Endothelial cell of umbilical vein (primary cell): ENCODE results near the gene ZNF804B. TPM values are rescaled to one million over a fixed set of nuclear protein-coding genes. Genes with fewer than 3 reads are reported as not detected.

Experiments used
- BruUV-seq: library from RNA; stranded (reverse); fragments of 400-500 nt; replicated peaks from 2 replicates; lab custom pipeline; 2021; lab: Mats Ljungman, UMichigan
- CTCF ChIA-PET: fragments of 300-600, 350-600 bp; sonication (Branson Sonifier 250); formaldehyde crosslinking; loops from one replicate; lab custom pipeline; 2021; ENCODE audit warnings: antibody characterized with exemption, inconsistent platforms; lab: Charles Lee
- POLR2A ChIA-PET: fragments of 300-600, 350-600 bp; sonication (Branson Sonifier 250); formaldehyde crosslinking; loops from one replicate; lab custom pipeline; 2021; ENCODE audit warnings: antibody characterized with exemption, inconsistent platforms; lab: Charles Lee
- DNase-seq: peaks from one replicate; pipeline ENCODE4 v3.0.0-alpha.2; 2011; ENCODE audit warnings: low read depth, low spot score
- FAIRE-seq: peaks from 2 replicates; lab custom pipeline; 2011; peaks lifted over from hg19 to GRCh38; lab: Jason Lieb, UNC
- H2AFZ ChIP-seq: 2 replicates; pipeline ENCODE4 v1.6.0; 2012; ENCODE audit warnings: low read depth, low read length, control low read depth, inconsistent platforms
- H3K27ac ChIP-seq: 2 replicates; pipeline ENCODE4 v1.5.1; 2011; ENCODE audit warnings: low read depth, mild to moderate bottlenecking, control low read depth, low read length, moderate library complexity; ENCODE audit not compliant: insufficient read depth
- H3K27me3 ChIP-seq, 2 experiments: 2 replicates each; pipeline versions ENCODE4 v1.6.0 to v1.6.1; 2011; ENCODE audit warnings: low read length in 2 of 2, mixed read lengths in 1 of 2; ENCODE audit not compliant: control insufficient read depth in 2 of 2, insufficient read depth in 2 of 2
- H3K36me3 ChIP-seq, 2 experiments: 2 replicates in 1 of 2; 3 replicates in 1 of 2; pipeline ENCODE4 v1.5.1; 2011; ENCODE audit warnings: low read length in 2 of 2, mild to moderate bottlenecking in 1 of 2, moderate library complexity in 1 of 2; ENCODE audit not compliant: control insufficient read depth in 2 of 2, insufficient read depth in 2 of 2; ENCODE audit errors: extremely low read depth in 1 of 2
- H3K4me1 ChIP-seq: 3 replicates; pipeline ENCODE4 v1.5.1; 2011; ENCODE audit warnings: mild to moderate bottlenecking, low read length; ENCODE audit not compliant: control insufficient read depth, insufficient read depth; ENCODE audit errors: extremely low read depth
- H3K4me2 ChIP-seq: 2 replicates; pipeline ENCODE4 v1.6.1; 2011; ENCODE audit warnings: low read length, control low read depth, mixed read lengths; ENCODE audit not compliant: insufficient read depth
- H3K4me3 ChIP-seq, 3 experiments: fragments of 200-600 bp in 1 of 3; sonication (generic), shearing (Covaris generic) in 1 of 3; replicated peaks in 1 of 3; 2 replicates each; pipeline ENCODE4 v1.5.1; 2011 to 2016; ENCODE audit warnings: control low read depth in 3 of 3, low read length in 3 of 3, mild to moderate bottlenecking in 2 of 3, inconsistent platforms in 1 of 3, low read depth in 1 of 3, moderate library complexity in 1 of 3; ENCODE audit not compliant: insufficient read depth in 1 of 3
- H3K79me2 ChIP-seq: 2 replicates; pipeline ENCODE4 v1.6.0; 2012; ENCODE audit warnings: low read length, inconsistent platforms; ENCODE audit not compliant: control insufficient read depth, insufficient read depth
- H3K9ac ChIP-seq: replicated peaks from 2 replicates; pipeline ENCODE3; 2011; ENCODE audit warnings: low read length, control low read depth; ENCODE audit not compliant: insufficient read depth; ENCODE audit errors: extremely low read depth
- H3K9me1 ChIP-seq: replicated peaks from 3 replicates; pipeline ENCODE4 v1.6.0; 2011; ENCODE audit warnings: mild to moderate bottlenecking, low read length; ENCODE audit not compliant: control insufficient read depth, insufficient read depth; ENCODE audit errors: extremely low read depth
- H3K9me3 ChIP-seq: replicated peaks from 2 replicates; pipeline ENCODE4 v1.5.1; 2012; ENCODE audit warnings: low read length, inconsistent platforms; ENCODE audit not compliant: control insufficient read depth, insufficient read depth
- H4K20me1 ChIP-seq: replicated peaks from 2 replicates; pipeline ENCODE3; 2011; ENCODE audit warnings: mild to moderate bottlenecking, low read length; ENCODE audit not compliant: control insufficient read depth, insufficient read depth; ENCODE audit errors: extremely low read depth
- EZH2 ChIP-seq: IDR thresholded peaks from 2 replicates; pipeline ENCODE4 v1.6.1; 2012; ENCODE audit warnings: borderline replicate concordance, low read depth, mild to moderate bottlenecking, moderate library complexity, low read length, inconsistent platforms; ENCODE audit not compliant: severe bottlenecking
- FOS ChIP-seq: IDR thresholded peaks from 2 replicates; pipeline ENCODE4 v1.6.1; 2011; ENCODE audit warnings: mild to moderate bottlenecking, low read length, moderate library complexity, borderline replicate concordance; ENCODE audit not compliant: insufficient read depth
- GATA2 ChIP-seq: IDR thresholded peaks from 2 replicates; pipeline ENCODE4 v1.7.0; 2011; ENCODE audit warnings: low read depth, mild to moderate bottlenecking, moderate library complexity, mixed read lengths, low read length; ENCODE audit not compliant: insufficient read length, insufficient read depth
- JUN ChIP-seq: IDR thresholded peaks from 2 replicates; pipeline ENCODE4 v1.6.1; 2011; ENCODE audit warnings: borderline replicate concordance, low read depth; ENCODE audit not compliant: insufficient read length, insufficient read depth
- MYC ChIP-seq: IDR thresholded peaks from one replicate; pipeline ENCODE4 v1.6.1; 2011; ENCODE audit warnings: mild to moderate bottlenecking, low read depth, low read length
- POLR2A ChIP-seq: IDR thresholded peaks from 2 replicates; pipeline ENCODE4 v1.6.1; 2012; ENCODE audit warnings: low read depth, mild to moderate bottlenecking, control low read depth, low read length
- POLR2AphosphoS5 ChIP-seq: IDR thresholded peaks from 2 replicates; pipeline ENCODE4 v1.6.1; 2012; ENCODE audit warnings: low read depth, mild to moderate bottlenecking, control low read depth, low read length, moderate library complexity; ENCODE audit not compliant: insufficient read depth
- dilution Hi-C: fragments of 300-500 bp; cut with MboI; formaldehyde crosslinking; loops from one replicate; pipeline ENCODE4 v1.15.0; 2019; ENCODE audit warnings: low sequenced_read_pairs; ENCODE audit not compliant: extremely low pct_ligation_motif_present
- intact Hi-C: fragments of 100-400 bp; cut with micrococcal nuclease; formaldehyde crosslinking; loops from one replicate; pipeline ENCODE4 v1.10.0; 2022
- polyA plus RNA-seq, 4 experiments: library from polyadenylated mRNA; depleted of rRNA in 3 of 4; stranded (reverse) in 3 of 4; unstranded in 1 of 4; fragments of >200 nt; gene quantifications; 2 replicates each; pipeline versions ENCODE4 v1.2.1 to v1.2.3, GENCODE V29; 2011 to 2012; ENCODE audit warnings: missing spikeins in 1 of 4
- total RNA-seq: library from RNA; stranded (reverse); gene quantifications from 2 replicates; pipeline ENCODE4 v1.2.3, GENCODE V29; 2021
- TF ChIP-seq, protein P1 (sequence below): IDR thresholded peaks from 2 replicates; pipeline ENCODE4 v1.6.1; 2011; ENCODE audit not compliant: insufficient read depth, insufficient read length
- TF ChIP-seq, protein P2 (sequence below), 2 donors: IDR thresholded peaks; 1 replicate in 1 of 2; 2 replicates in 1 of 2; pipeline ENCODE4 v1.5.1; 2011; ENCODE audit warnings: low read length in 2 of 2, mild to moderate bottlenecking in 2 of 2, moderate library complexity in 2 of 2, control low read depth in 1 of 2, inconsistent platforms in 1 of 2, low read depth in 1 of 2; ENCODE audit not compliant: insufficient read depth in 1 of 2; ENCODE audit errors: extremely low read depth in 1 of 2

Gene ZNF804B
- total and polyA plus RNA-seq, 2 donors (not counting 3 experiments of a cell fraction or from before 2014, with no cell fraction given), result not detected

DNA sequence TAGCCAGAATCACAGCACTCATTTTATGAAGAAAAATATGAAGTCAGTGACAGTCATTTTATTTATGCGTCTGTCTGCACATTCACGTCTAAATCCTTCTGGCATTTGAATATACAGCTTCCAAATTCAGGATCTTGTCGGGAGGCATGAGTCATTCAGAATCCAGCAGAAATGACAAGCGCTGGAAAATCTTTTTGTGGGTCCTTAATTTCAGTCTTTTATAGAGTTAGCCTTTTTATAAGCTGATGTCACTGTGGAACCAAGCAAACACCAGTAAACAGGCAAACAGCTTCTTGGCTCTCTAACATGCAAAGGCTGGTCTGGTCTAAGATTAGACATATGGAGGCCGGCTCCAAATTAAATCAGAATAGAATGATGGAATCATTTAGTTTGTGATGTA is 424.2 kb downstream of the ZNF804B start:
- H3K4me3 ChIP-seq, result no peak overlapping the region
- dilution Hi-C loops (no loop called here), intact Hi-C loops (no loop called here)
- H3K9me3 ChIP-seq, result peaks cover 2% of the 10 kb centered on the region
- H3K79me2 ChIP-seq, result no peaks in the 10 kb centered on the region
- CTCF ChIA-PET, result no interaction called here
- H3K27ac ChIP-seq, result no peak overlapping the region
- no peaks in the 10 kb centered on the region for H3K4me1 ChIP-seq
- BruUV-seq, result no TSS peak
- no peak overlapping the region for H3K9ac ChIP-seq
- DNase-seq (no peak), FAIRE-seq (no peak)
- H3K9me1 ChIP-seq, result no peaks in the 10 kb centered on the region
- no peak overlapping the region for H3K4me2 ChIP-seq
- H2AFZ ChIP-seq, result no peak overlapping the region
- H3K36me3 ChIP-seq, result no peaks in the 10 kb centered on the region
- no peaks in the 10 kb centered on the region for H3K27me3 ChIP-seq
- POLR2A ChIA-PET, result no interaction called here
- no peaks in the 10 kb centered on the region for H4K20me1 ChIP-seq
- TF ChIP-seq POLR2A (no peak), JUN (no peak), FOS (no peak), MYC (no peak), GATA2 (no peak), POLR2AphosphoS5 (no peak), EZH2 (no peak)
- TF ChIP-seq, protein P1, sequence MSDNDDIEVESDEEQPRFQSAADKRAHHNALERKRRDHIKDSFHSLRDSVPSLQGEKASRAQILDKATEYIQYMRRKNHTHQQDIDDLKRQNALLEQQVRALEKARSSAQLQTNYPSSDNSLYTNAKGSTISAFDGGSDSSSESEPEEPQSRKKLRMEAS, result no peak
- TF ChIP-seq, protein P2, sequence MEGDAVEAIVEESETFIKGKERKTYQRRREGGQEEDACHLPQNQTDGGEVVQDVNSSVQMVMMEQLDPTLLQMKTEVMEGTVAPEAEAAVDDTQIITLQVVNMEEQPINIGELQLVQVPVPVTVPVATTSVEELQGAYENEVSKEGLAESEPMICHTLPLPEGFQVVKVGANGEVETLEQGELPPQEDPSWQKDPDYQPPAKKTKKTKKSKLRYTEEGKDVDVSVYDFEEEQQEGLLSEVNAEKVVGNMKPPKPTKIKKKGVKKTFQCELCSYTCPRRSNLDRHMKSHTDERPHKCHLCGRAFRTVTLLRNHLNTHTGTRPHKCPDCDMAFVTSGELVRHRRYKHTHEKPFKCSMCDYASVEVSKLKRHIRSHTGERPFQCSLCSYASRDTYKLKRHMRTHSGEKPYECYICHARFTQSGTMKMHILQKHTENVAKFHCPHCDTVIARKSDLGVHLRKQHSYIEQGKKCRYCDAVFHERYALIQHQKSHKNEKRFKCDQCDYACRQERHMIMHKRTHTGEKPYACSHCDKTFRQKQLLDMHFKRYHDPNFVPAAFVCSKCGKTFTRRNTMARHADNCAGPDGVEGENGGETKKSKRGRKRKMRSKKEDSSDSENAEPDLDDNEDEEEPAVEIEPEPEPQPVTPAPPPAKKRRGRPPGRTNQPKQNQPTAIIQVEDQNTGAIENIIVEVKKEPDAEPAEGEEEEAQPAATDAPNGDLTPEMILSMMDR (IDR thresholded peaks at IDR 0.05; ENCODE audit: extremely low read depth in 1 of 2, insufficient read depth in 1 of 2, low read depth in 1 of 2, low read length in 2 of 2), result no peak
